GM15510 (cell line): Measurements from ENCODE around the gene SLC16A14.

ENCODE experiments used
- POLR2A ChIP-seq: IDR thresholded peaks from 3 replicates; pipeline ENCODE4 v1.6.1; 2011; ENCODE audit warnings: borderline replicate concordance; ENCODE audit not compliant: insufficient read length; ENCODE audit errors: extremely low read depth

SLC16A14 gene

DNA sequence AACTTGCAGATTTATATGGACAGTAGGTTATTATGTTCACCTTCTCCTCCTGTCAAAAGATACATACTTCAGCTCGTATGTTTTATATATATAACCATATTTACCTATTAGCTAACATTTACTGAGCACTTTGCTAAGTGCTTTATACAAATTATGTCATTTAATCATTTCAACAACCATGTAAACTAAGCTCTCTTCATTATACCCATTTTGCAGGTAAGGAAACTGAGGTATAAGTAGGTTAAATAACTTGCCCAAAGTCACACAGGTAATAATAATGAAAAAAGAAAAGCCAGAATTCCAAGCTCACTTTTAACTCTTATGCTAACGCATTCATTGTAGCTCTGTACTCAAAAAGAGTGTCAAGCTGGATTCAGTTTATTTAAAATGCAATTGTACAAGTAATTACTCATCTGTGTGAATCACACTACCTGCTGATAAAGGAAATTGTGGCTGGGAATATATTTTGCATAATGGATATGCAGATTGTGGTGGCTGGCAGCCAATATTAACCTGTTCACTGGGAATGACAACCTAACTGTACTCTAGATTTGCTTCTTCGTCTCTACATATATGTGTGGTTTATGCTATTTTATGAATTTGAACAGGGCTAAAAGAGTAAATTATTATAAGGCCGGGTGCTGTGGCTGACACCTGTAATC lies 20.6 kb downstream of the SLC16A14 start:
- no peak for TF ChIP-seq POLR2A

DNA sequence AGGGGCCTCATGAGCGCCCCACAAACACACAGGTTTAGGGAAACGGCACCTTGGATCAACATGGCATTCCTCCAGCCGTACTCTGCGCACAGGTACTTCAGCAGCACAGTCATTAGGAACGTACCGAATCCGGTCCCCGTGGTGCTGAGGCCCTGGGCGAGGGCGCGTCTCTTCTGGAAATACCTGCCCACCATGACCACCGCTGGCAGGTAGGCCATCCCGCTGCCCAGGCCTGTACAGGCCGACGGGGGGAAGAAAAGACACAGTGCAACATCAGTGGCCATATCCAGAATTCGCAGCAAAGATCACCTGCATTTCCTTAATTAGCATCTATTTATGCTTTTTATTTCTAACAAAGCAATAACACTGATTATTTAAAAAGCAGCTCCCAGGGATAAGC lies 22.2 kb downstream of the SLC16A14 start:
- no peak for TF ChIP-seq POLR2A

DNA sequence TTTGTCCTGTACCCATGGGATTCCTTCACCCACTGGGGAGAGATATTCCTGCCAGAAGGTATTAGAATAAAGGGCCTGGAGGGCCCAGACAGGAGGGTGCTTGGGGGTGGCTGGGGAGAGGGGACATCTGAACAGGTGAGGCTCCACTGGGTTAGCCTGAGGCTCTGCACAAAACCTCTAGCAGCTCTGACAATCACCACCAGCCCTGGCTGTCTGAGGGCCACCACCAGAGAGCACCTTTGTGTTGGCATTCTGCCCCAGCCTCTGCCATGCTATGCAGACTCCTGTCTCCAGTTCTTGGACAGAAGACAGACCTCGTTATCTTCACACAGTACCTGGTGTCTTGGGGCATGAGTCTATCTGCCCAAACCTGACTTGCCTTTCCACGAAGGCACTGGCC lies 25.3 kb downstream of the SLC16A14 start:
- no peak for TF ChIP-seq POLR2A

DNA sequence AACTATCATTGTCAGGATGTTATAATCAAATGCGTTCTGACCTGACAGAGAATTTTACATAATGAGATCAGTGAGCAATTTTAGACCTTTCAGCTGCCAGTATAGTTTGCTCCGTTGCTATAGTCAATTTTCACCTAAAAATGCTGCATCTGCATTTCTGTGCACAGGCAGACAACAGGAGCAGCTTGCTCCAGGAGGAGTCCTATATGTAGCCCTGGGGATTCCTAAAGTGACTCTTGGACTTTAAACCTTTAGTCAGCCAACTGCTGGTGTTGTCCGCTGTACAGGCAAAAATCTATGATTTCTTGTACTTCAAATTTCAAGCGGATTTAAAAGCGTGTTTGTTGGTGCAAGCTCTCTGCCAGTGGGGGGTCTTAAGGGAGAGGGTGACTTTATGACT lies 25.7 kb downstream of the SLC16A14 start:
- no peak for TF ChIP-seq POLR2A

DNA sequence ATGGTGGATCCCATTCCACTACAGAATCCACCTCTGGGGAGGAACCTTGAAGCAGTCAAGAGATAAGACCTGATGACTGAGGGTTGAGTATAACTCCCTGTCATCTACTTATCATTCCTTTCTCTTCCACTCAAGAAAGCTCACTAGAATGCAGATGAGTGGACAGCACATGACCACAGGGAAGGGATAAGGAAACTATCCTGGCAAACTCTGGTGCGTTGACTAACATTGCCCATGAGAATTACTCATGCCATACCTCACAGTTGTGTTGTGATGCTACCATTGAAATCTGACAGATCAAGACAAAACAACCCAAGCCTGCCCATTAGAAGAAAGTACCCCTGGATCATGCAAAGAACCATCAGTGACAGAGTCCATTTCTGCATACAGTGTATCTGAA lies 26.5 kb downstream of the SLC16A14 start:
- no peak for TF ChIP-seq POLR2A

DNA sequence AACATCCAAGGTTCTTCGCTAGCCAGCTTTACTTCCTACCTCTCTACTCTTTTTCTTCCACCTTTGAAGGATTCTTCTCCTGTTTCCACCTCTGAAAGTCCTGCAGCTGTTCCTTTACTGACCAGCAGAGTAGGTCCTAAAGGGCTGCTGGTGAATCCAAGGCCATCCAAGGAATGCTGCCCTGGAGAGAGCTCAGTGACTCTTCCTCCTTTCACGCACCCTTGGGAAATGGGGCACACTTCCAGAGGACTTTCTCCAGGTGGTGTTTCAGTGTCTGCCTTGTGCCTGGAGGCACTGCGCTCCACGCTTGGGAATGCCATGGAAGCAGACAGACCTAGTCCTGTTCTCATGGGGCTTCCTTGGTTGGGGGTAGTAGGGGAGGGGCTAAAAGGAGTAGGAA lies 45.4 kb downstream of the SLC16A14 start:
- TF ChIP-seq POLR2A, result no peak

DNA sequence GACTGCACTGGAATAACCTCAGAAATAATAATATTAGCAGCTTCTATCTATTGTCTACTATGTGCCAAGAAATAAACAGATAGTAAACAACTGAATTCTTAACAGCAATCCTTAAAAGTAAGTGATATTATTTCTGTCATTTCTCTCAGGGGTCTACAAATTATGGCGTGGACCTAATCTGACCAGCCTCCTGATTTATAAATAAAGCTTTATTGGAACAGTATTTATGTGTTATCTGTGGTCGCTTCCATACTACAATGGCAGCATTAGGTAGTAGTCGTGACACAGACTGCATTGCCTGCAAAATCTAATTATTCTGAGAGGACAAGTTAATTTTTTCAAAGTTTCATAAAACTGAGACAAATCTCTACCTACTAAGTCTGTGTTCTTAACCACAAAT lies 49.0 kb downstream of the SLC16A14 start:
- no peak for TF ChIP-seq POLR2A

DNA sequence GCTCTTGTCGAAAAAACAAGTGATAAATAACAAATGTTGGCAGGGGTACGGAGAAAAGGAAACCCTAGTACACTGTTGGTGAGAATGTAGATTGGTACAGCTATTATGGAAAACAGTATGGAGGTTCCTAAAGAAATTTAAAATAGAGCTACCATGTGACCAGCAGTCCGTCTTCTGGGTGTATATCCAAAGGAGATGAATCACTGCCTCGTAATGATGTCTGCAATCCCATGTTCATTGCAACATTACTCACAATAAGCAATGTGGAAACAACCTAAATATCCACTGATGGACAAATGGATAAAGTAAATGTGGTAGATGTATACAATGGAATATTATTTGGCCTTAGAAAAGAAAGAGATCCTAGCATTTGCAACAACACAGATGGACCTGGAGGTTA lies 50.6 kb downstream of the SLC16A14 start:
- TF ChIP-seq POLR2A, result no peak

DNA sequence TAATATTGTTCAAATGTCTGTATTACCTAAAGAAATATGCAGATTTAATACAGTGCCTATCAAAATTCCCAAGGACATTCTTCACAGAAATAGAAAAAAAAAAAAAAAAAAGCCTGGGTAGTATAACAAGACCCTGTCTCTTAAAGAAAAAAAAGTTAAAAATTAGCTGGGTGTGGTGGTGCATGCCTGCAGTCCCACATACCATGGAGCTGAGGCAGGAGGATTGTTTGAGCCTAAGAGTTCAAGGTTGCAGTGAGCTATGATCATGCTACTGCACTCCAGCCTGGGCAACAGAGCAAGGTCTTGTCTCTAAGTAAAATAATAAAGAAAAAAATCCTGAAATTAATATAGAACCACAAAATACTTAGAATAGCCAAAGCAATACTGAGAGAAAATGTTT lies 51.9 kb downstream of the SLC16A14 start:
- no peak for TF ChIP-seq POLR2A

DNA sequence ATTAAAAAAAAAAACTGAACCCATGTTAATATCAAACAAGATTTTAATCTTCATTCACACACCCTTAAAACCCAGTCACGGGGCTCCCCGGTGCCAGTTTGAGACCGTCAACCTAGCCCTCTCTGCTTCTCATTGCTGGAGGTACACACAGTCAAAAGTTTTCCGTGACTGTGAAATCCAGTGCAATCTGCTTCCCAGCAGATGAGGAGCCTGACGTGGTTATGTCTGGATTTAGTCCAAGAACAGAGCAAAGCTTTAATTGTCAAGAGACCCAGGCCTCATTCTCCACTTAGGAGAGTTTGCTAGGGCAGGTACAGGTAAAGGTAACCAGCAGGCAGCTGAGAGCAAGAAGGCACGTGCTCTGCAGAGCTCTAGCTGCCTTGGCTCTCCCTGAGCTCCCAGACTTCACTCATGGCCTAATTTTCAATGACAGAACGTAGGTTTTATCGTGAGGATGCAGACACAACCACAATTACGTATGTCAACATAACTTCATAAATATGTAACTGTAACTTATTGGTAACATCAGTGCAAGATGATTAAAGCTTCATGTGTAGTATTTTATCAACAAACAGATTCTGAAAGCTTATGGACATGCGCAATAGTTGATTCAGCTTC lies 56.3 kb downstream of the SLC16A14 start:
- no peak for TF ChIP-seq POLR2A

DNA sequence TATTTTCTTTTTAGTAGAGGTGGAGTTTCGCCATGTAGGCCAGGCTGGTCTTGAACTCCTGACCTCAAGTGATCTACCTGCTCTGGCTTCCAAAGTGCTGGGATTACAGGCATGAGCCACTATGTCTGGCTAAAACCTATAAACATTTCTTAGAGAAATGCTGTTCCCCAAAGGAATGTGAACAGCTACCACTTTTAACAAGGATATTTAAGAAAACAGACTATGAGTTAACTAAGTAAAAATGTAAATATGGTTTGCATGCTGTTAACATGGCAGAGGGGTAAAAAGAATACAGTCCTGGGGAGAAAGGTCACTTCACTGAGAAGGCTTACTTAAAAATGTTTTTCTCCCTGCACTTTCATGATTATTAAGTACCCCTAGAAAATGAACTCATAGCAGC lies 57.1 kb downstream of the SLC16A14 start:
- TF ChIP-seq POLR2A, result no peak

DNA sequence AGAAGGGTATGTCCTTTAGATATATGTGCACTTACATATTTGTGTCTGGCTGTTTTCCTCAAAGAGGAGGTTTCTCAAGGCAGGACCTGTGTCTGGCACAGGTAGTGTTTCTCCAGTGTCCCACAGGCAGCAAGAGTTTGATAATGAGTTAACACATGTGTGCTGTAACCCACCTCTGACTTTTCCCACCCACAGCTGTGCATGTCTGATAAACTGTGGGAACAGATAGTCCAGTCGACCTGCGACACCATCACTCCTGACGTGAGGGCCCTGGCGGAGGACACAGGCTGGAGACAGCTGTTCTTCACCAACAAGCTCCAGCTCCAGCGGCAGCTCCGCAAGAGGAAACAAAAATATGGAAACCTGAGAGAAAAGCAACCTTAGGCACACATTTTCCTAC lies 58.2 kb downstream of the SLC16A14 start:
- no peak for TF ChIP-seq POLR2A

DNA sequence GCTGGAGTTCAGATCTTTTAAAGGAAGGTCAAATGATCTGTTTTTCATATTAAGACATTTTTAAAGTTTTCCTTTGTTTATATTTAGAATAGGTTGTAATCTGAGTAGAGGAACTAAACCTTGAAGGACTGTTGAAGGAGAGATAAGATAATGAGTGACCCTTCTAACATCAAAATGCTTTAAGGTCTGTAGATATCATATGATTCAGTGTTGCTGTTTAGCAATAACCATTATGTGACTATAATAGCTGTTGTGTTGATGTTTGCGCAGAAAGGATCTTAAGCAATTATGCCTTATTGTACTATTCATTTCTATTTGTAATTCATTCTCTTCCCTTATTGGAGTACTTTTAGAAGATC lies 60.0 kb downstream of the SLC16A14 start:
- no peak for TF ChIP-seq POLR2A

DNA sequence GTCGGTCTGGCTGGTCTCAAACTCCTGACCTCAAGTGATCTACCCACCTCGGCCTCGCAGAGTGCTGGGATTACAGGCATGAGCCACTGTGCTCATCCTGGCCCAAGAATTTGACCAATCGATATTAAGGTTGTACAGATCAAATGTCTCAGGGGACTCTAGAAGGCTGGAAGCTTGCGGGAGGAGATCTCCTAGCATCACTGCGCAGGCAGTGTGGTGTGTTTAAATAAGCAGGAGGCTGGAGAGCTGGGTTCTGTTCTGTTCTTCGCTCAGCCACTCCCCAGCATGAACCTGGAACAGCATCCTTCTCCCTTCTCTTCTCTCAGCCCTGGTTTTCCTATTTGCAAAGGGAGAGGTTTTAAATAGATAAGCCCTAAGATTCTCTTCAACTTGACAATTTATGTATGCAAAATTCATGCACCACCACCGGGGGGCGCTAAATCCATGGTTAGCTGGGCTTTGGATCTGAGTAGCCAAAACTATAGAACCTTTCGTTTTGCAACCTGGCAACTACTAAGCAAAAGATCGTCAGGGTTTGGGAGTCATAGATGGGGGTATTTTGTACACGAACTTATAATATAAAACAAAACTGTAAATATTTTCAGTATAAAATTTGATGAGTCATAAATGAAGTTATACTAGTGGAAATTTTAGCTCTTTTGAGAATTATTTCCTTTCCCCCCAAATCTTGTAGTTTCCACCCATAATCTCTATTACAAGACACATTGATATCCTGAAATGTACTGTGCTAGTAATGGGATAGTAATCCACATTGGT lies 60.6 kb downstream of the SLC16A14 start:
- no peak for TF ChIP-seq POLR2A

DNA sequence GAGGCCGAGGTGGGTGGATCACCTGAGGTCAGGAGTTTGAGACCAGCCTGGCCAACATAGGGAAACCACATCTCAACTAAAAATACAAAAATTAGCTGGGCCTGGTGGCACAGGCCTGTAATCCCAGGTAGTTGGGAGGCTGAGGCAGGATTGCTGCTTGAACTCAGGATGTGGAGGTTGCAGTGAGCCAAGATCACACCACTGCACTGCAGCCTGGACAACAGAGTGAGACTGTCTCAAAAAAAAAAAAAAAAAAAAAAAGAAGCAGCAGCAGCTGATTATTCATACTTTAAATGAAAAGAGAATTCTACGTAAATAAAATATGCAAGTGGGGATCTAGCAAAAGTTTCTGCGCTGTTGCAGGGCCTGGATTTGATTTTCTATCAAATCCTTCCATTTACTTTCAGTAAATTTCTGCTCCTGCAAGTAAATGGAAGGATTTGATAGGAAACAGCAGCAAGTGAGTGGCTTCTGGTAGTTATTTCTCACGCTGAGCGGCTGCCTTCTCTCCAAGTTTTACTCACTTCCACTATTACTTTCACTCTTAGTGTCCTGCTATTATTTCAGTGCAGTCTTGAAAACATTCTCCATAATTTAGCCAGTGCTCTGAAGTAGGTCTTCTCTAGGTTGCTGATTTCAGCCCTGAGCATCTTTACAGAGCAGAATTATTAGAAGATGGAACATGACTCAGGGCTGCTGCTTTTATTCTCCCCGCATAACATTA lies 68.4 kb downstream of the SLC16A14 start:
- TF ChIP-seq POLR2A, result no peak

DNA sequence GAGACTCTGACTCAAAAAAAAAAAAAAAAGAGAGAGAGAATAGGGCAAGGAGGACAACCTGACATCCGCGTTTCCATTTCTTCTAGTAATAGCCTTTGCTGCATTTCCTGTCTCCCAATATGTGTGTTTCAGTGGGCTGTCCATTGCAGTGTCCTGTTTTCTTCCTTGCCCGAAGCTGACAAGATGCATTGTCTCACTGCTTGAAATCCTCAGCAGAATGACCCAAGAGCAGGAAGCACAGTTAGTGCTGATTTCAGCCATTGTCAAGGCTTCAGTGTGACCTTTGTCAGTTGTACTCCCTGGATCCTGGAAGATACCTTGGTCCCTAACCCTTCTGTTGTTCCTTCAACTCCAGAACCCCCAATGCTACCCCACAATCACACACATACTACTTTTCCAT lies 71.2 kb downstream of the SLC16A14 start:
- TF ChIP-seq POLR2A, result no peak

DNA sequence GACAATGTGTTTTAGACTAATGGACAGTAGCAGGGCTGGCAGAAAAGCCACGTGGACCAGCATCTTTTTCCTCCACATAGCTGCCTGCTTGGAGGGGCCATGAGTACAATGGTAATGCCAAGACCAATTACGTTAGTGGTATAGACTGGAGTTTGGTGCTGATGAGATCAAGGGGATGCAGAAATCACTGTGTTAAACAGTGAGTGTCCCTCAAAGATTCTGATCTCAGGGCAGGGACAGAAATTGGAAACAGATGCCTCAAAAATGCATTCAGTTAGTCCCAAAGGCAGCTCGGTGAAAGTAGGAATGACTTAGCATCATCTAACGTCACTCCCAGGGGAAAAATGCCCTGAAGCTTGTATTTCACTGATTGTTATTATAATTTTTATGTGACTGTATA lies 72.4 kb downstream of the SLC16A14 start:
- no peak for TF ChIP-seq POLR2A

DNA sequence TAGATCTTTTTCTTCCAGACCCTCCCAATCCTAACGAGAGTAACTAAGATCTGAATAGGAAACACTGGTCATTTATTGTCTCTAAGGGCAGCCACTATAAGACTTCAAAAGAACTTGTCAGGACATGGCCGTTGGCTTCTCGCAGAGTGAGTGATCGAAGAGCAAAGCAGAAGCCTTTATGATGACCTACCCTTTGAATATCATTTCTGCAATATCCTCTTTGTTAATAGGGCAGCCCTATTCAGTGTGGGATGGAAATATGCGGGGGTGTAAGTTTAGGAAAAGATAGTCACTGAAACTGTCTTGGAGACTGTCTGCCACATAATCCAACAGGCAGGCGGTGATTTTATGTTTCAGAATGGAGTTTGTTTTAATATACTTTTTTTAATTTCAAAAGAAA lies 75.5 kb downstream of the SLC16A14 start:
- TF ChIP-seq POLR2A, result no peak
